Right renal cortex interstitium (tissue), 3 donors: ENCODE results near the gene IRAK3. TPM values are rescaled to one million over a fixed set of nuclear protein-coding genes. Genes with fewer than 3 reads are reported as not detected.

Experiments used
- DNase-seq, 3 donors: peaks; one replicate each; pipeline ENCODE4 v3.0.0-alpha.2; 2013; ENCODE audit warnings: low read depth in 3 of 3, low spot score in 2 of 3
- polyA plus RNA-seq, 3 donors: library from polyadenylated mRNA; unstranded; fragments of 120-200 nt; gene quantifications; one replicate each; pipeline ENCODE4 v1.2.1, GENCODE V29; 2013; ENCODE audit not compliant: insufficient read length in 3 of 3

IRAK3 gene
- 1 to 10 TPM; 2.8 to 3.3 (median 3.2) TPM for polyA plus RNA-seq

- DNase-seq = no peak
Observed at GRCh38 chr12:66188584-66189485, at the start of gene IRAK3. Gene IRAK3, plus strand, starts transcription at chr12:66189214. Its CDS starts 86 bp downstream, at chr12:66189300.

GRCh38 chr12:66139328-66139727 lies 49.7 kb upstream of the IRAK3 start:
- DNase-seq = no peak

GRCh38 chr12:66140731-66141130 lies 48.3 kb upstream of the IRAK3 start:
- DNase-seq = no peak

- no peak for DNase-seq
Observed at GRCh38 chr12:66141299-66141698, 47.7 kb upstream of the IRAK3 start.

GRCh38 chr12:66142826-66143225 lies 46.2 kb upstream of the IRAK3 start:
- no peak for DNase-seq

- DNase-seq = no peak
Observed at GRCh38 chr12:66143868-66144267, 45.1 kb upstream of the IRAK3 start.

- DNase-seq = no peak
Observed at GRCh38 chr12:66144791-66145754, 43.9 kb upstream of the IRAK3 start.

- DNase-seq = no peak
Observed at GRCh38 chr12:66149702-66150398, 39.2 kb upstream of the IRAK3 start.

GRCh38 chr12:66152732-66153131 lies 36.3 kb upstream of the IRAK3 start:
- no peak for DNase-seq

- DNase-seq = no peak
Observed at GRCh38 chr12:66154776-66155175, 34.2 kb upstream of the IRAK3 start.

GRCh38 chr12:66156654-66157053 lies 32.4 kb upstream of the IRAK3 start:
- DNase-seq = no peak

GRCh38 chr12:66159123-66159522 lies 29.9 kb upstream of the IRAK3 start:
- DNase-seq = no peak

GRCh38 chr12:66160704-66161103 lies 28.3 kb upstream of the IRAK3 start:
- DNase-seq = no peak

- no peak for DNase-seq
Observed at GRCh38 chr12:66162701-66163100, 26.3 kb upstream of the IRAK3 start.

GRCh38 chr12:66163289-66163688 lies 25.7 kb upstream of the IRAK3 start:
- no peak for DNase-seq

GRCh38 chr12:66164349-66164821 lies 24.6 kb upstream of the IRAK3 start:
- DNase-seq = no peak

GRCh38 chr12:66165141-66165540 lies 23.9 kb upstream of the IRAK3 start:
- no peak for DNase-seq

GRCh38 chr12:66166561-66166960 lies 22.5 kb upstream of the IRAK3 start:
- no peak for DNase-seq

GRCh38 chr12:66168410-66168809 lies 20.6 kb upstream of the IRAK3 start:
- DNase-seq = no peak
